Astrocyte of the spinal cord (primary cell): ENCODE results near the gene MTUS2.

Source experiments
- DNase-seq: peaks from one replicate; pipeline ENCODE4 v3.0.0; 2011; ENCODE audit warnings: low read depth, low spot score
- H3K4me3 ChIP-seq: 2 replicates; pipeline ENCODE4 v1.5.1; 2011; ENCODE audit warnings: low read depth, mild to moderate bottlenecking, low read length, moderate library complexity
- CTCF ChIP-seq: IDR thresholded peaks from 2 replicates; pipeline ENCODE4 v1.5.1; 2012; ENCODE audit warnings: low read depth, mild to moderate bottlenecking, low read length, inconsistent platforms
- in situ Hi-C: cut with HindIII; loops from 2 replicates; pipeline ENCODE4 v1.10.0; 2017; ENCODE audit warnings: low sequenced_read_pairs

MTUS2 gene

DNA sequence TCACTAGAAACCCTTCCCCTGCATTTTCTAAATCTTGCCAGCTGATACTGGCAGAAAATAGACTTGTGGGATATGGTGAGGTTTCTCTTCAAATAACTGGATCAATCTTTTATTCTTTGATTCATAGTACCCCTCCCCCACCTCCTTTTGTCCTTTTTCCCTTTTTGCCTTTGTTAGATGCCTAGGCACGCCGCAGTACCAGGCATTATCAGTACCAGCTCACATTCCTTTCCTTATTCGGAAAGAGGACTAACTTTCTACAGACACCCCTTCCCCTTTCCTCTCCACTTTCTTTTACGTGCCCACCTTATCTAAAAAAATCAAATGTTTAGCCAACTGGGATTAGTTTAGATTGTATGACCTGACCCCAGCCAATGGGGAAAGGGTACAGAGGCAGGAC lies 226.4 kb downstream of the MTUS2 start:
- H3K4me3 ChIP-seq, result no peak overlapping the region
- DNase-seq, result no peak
- TF ChIP-seq CTCF, result no peak
- in situ Hi-C loops, result no loop called here

DNA sequence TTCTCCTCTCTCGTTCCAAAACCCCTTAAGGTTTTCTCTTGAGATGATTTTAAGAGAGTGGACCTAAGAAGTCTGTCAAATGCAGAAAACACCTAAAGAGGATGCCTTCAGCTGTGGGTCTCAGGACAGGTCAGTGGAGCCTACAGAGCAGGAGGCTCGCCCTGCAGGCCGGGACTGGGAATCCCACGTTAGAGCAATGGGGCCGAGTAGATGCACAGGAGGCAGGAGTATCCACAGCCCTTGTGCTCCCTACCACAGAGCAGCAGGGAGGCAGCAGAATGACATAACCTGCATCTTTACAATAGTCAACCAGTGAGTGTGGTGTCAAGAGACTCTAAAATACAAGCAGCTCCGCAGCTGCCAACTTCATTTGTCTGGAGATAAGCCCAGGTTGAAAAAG lies 229.4 kb downstream of the MTUS2 start:
- DNase-seq, result no peak
- no peak overlapping the region for H3K4me3 ChIP-seq
- no peak for TF ChIP-seq CTCF
- in situ Hi-C loops, result no loop called here

DNA sequence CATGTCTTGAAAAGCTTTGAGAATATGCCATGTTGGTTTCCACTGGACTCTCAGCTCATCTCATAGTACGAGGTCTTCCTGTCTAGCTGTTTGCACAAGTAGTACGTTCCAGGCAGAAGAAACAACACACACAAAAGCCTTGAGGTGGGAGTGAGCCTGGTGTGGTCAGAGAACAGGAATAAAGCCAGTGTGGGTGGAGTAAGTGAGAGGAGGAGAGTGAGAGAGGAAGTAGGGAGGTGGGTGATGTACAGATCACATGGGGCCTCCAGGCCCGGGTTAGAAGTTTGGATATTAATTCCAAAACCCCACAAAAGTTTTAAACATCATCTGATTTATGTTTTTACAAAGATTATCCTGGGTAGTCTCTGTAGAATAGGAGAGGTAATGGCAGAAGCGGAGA lies 230.6 kb downstream of the MTUS2 start:
- no peak overlapping the region for H3K4me3 ChIP-seq
- TF ChIP-seq CTCF, result no peak
- in situ Hi-C loops, result no loop called here
- DNase-seq, result no peak

DNA sequence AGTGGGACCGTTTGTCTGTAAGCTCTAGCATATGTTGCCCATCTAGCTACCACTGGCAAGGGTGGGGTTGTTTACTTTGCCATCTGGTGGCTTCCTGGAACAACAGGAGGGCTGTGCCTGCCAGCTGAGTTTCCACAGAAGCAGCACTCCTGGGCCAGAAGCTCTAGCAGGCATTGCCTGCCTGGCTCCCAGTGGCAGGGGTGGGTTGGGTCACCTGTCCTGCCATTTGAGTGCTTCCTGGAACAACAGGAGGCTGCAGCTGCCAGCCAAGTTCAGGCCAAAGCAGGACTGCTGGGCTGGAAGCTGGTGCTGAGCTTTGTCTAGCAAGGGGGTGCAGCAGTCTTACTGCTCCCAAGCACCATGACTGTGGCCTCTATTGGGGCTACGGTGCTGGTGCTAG lies 239.7 kb downstream of the MTUS2 start:
- no peak for DNase-seq
- in situ Hi-C loops, result no loop called here
- TF ChIP-seq CTCF, result no peak
- H3K4me3 ChIP-seq, result no peak overlapping the region

GRCh38 chr13:29065142-29065541 lies 245.0 kb downstream of the MTUS2 start:
- in situ Hi-C loops, result no loop called here
- DNase-seq, result no peak
- TF ChIP-seq CTCF, result no peak
- no peak overlapping the region for H3K4me3 ChIP-seq

DNA sequence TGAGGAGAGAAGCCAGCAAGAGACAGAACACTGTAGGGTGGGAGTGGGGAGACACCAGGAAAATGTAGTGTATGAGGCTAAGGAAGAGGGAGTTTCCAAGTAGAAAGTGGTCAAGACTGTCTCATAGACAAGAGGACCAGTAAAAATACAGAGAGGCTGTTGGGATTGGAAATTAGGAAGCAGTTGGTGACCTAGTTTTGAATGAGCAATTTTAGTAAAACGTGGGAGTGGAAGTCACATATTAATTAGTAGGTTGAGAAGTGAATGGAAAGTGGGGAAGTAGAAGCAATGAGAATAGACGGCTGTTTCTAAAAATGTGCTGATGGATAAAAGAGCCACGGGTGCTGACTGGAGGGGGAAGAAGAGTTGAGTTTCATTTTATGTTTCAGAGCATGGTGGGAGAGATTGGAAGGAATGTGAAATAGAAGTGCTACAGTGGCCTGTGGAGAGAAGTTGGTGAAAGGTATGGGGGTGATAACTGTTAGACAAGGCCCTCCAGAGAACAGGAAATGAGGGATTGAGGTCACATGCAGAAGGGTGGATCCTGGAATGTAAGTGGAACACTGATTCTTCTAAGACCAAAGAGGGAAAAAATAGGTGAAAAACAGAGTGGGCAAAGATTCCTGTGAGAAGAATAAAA lies 247.3 kb downstream of the MTUS2 start:
- H3K4me3 ChIP-seq, result no peak overlapping the region
- no peak for TF ChIP-seq CTCF
- DNase-seq, result no peak
- in situ Hi-C loops, result no loop called here

GRCh38 chr13:29073755-29074154 lies 253.6 kb downstream of the MTUS2 start:
- in situ Hi-C loops, result no loop called here
- DNase-seq, result no peak

More at GRCh38 chr13:29073755-29074154, 253.6 kb downstream of the MTUS2 start:
- no peak overlapping the region for H3K4me3 ChIP-seq
- no peak for TF ChIP-seq CTCF
